Measurements from ENCODE around the gene ETNK1. TPM values are rescaled to one million over a fixed set of nuclear protein-coding genes. Genes with fewer than 3 reads are reported as not detected.
"Not testable (repeated sequence)": the region's sequence is repeated elsewhere in the genome, so short reads cannot be mapped to it uniquely, and the experiment has no call there.

ETNK1 gene
- polyA plus RNA-seq, 1 donor, result 96.9 TPM

- H3K27me3 ChIP-seq (ENCODE audit: control insufficient read depth, insufficient read depth, low read length), result no peaks in the 10 kb centered on the region
- H3K4me3 ChIP-seq (ENCODE audit: low read length), result no peak overlapping the region
- peaks cover 13% of the 10 kb centered on the region for H3K36me3 ChIP-seq (ENCODE audit: control insufficient read depth, insufficient read depth, low read length)
- no peaks in the 10 kb centered on the region for H3K9me3 ChIP-seq (ENCODE audit: control insufficient read depth, low read depth, low read length)
- DNase-seq, result no peak
- no peak overlapping the region for H3K27ac ChIP-seq (ENCODE audit: low read length)
- no peaks in the 10 kb centered on the region for H3K4me1 ChIP-seq (ENCODE audit: control insufficient read depth, insufficient read depth, low read length)
- WGBS (ENCODE audit: insufficient coverage, low lambda C conversion rate), result no CpG with 5 or more reads among the region's 1 CpG
Observed at GRCh38 chr12:22683131-22683530, 58.2 kb downstream of the ETNK1 start.

- H3K4me1 ChIP-seq (ENCODE audit: control insufficient read depth, insufficient read depth, low read length), result no peaks in the 10 kb centered on the region
- H3K36me3 ChIP-seq (ENCODE audit: control insufficient read depth, insufficient read depth, low read length), result peaks cover 6% of the 10 kb centered on the region
- DNase-seq, result no peak
- no peak overlapping the region for H3K4me3 ChIP-seq (ENCODE audit: low read length)
- H3K9me3 ChIP-seq (ENCODE audit: control insufficient read depth, low read depth, low read length), result no peaks in the 10 kb centered on the region
- H3K27me3 ChIP-seq (ENCODE audit: control insufficient read depth, insufficient read depth, low read length), result no peaks in the 10 kb centered on the region
- H3K27ac ChIP-seq (ENCODE audit: low read length), result no peak overlapping the region
- WGBS (ENCODE audit: insufficient coverage, low lambda C conversion rate), result 28% methylated on average over 2 of the region's 5 CpGs
Observed at GRCh38 chr12:22684140-22685118, 59.5 kb downstream of the ETNK1 start.

GRCh38 chr12:22686193-22686592, 61.2 kb downstream of the ETNK1 start:
- DNase-seq, result no peak
- Histone ChIP-seq H3K36me3 (ENCODE audit: control insufficient read depth, insufficient read depth, low read length) (no peaks in the 10 kb centered on the region), H3K27me3 (ENCODE audit: control insufficient read depth, insufficient read depth, low read length) (no peaks in the 10 kb centered on the region), H3K4me1 (ENCODE audit: control insufficient read depth, insufficient read depth, low read length) (no peaks in the 10 kb centered on the region), H3K9me3 (ENCODE audit: control insufficient read depth, low read depth, low read length) (no peaks in the 10 kb centered on the region), H3K27ac (ENCODE audit: low read length) (no peak overlapping the region), H3K4me3 (ENCODE audit: low read length) (no peak overlapping the region)
- no CpG with 5 or more reads among the region's 1 CpG for WGBS (ENCODE audit: insufficient coverage, low lambda C conversion rate)

- WGBS (ENCODE audit: insufficient coverage, low lambda C conversion rate), result 100% methylated on average over 3 of the region's 5 CpGs
- Histone ChIP-seq H3K4me1 (ENCODE audit: control insufficient read depth, insufficient read depth, low read length) (no peaks in the 10 kb centered on the region), H3K27ac (ENCODE audit: low read length) (no peak overlapping the region), H3K36me3 (ENCODE audit: control insufficient read depth, insufficient read depth, low read length) (peaks cover 2% of the 10 kb centered on the region), H3K4me3 (ENCODE audit: low read length) (no peak overlapping the region), H3K9me3 (ENCODE audit: control insufficient read depth, low read depth, low read length) (no peaks in the 10 kb centered on the region), H3K27me3 (ENCODE audit: control insufficient read depth, insufficient read depth, low read length) (no peaks in the 10 kb centered on the region)
- no peak for DNase-seq
Observed at GRCh38 chr12:22687361-22688076, 62.5 kb downstream of the ETNK1 start.

GRCh38 chr12:22689876-22690275, 64.9 kb downstream of the ETNK1 start:
- H3K36me3 ChIP-seq (ENCODE audit: control insufficient read depth, insufficient read depth, low read length), result peaks cover 2% of the 10 kb centered on the region
- H3K4me3 ChIP-seq (ENCODE audit: low read length), result no peak overlapping the region
- no peaks in the 10 kb centered on the region for H3K27me3 ChIP-seq (ENCODE audit: control insufficient read depth, insufficient read depth, low read length)
- 100% methylated on average over 1 of the region's 2 CpGs for WGBS (ENCODE audit: insufficient coverage, low lambda C conversion rate)
- DNase-seq, result no peak
- no peak overlapping the region for H3K27ac ChIP-seq (ENCODE audit: low read length)
- no peaks in the 10 kb centered on the region for H3K4me1 ChIP-seq (ENCODE audit: control insufficient read depth, insufficient read depth, low read length)
- peaks cover 8% of the 10 kb centered on the region for H3K9me3 ChIP-seq (ENCODE audit: control insufficient read depth, low read depth, low read length)

- WGBS (ENCODE audit: insufficient coverage, low lambda C conversion rate), result 88% methylated on average over 1 of the region's 2 CpGs
- Histone ChIP-seq H3K4me1 (ENCODE audit: control insufficient read depth, insufficient read depth, low read length) (no peaks in the 10 kb centered on the region), H3K27me3 (ENCODE audit: control insufficient read depth, insufficient read depth, low read length) (no peaks in the 10 kb centered on the region), H3K27ac (ENCODE audit: low read length) (no peak overlapping the region), H3K4me3 (ENCODE audit: low read length) (no peak overlapping the region), H3K36me3 (ENCODE audit: control insufficient read depth, insufficient read depth, low read length) (peaks cover 2% of the 10 kb centered on the region), H3K9me3 (ENCODE audit: control insufficient read depth, low read depth, low read length) (peaks cover 12% of the 10 kb centered on the region)
- no peak for DNase-seq
Observed at GRCh38 chr12:22691319-22691718, 66.3 kb downstream of the ETNK1 start.

GRCh38 chr12:22692467-22692866, 67.5 kb downstream of the ETNK1 start:
- H3K27ac ChIP-seq (ENCODE audit: low read length); H3K4me3 ChIP-seq (ENCODE audit: low read length); H3K36me3 ChIP-seq (ENCODE audit: control insufficient read depth, insufficient read depth, low read length); H3K4me1 ChIP-seq (ENCODE audit: control insufficient read depth, insufficient read depth, low read length); DNase-seq; H3K27me3 ChIP-seq (ENCODE audit: control insufficient read depth, insufficient read depth, low read length): not testable (repeated sequence)
- no CpG with 5 or more reads among the region's 1 CpG for WGBS (ENCODE audit: insufficient coverage, low lambda C conversion rate)
- peaks cover 12% of the 10 kb centered on the region for H3K9me3 ChIP-seq (ENCODE audit: control insufficient read depth, low read depth, low read length)

GRCh38 chr12:22692964-22693555, 68.1 kb downstream of the ETNK1 start:
- DNase-seq, result no peak
- WGBS (ENCODE audit: insufficient coverage, low lambda C conversion rate), result no CpG with 5 or more reads among the region's 38 CpGs

GRCh38 chr12:22698576-22698975, 73.6 kb downstream of the ETNK1 start:
- H3K4me1 ChIP-seq (ENCODE audit: control insufficient read depth, insufficient read depth, low read length), result peaks cover 20% of the 10 kb centered on the region
- no peaks in the 10 kb centered on the region for H3K36me3 ChIP-seq (ENCODE audit: control insufficient read depth, insufficient read depth, low read length)
- no peaks in the 10 kb centered on the region for H3K27me3 ChIP-seq (ENCODE audit: control insufficient read depth, insufficient read depth, low read length)
- no peak overlapping the region for H3K27ac ChIP-seq (ENCODE audit: low read length)
- peaks cover 4% of the 10 kb centered on the region for H3K9me3 ChIP-seq (ENCODE audit: control insufficient read depth, low read depth, low read length)
- DNase-seq, result no peak
- H3K4me3 ChIP-seq (ENCODE audit: low read length), result no peak overlapping the region
- WGBS (ENCODE audit: insufficient coverage, low lambda C conversion rate), result 80% methylated on average over 1 of the region's 3 CpGs

More at GRCh38 chr12:22692964-22693555, 68.1 kb downstream of the ETNK1 start:
- no peaks in the 10 kb centered on the region for H3K27me3 ChIP-seq (ENCODE audit: control insufficient read depth, insufficient read depth, low read length)
- H3K9me3 ChIP-seq (ENCODE audit: control insufficient read depth, low read depth, low read length), result peaks cover 12% of the 10 kb centered on the region
- H3K36me3 ChIP-seq (ENCODE audit: control insufficient read depth, insufficient read depth, low read length), result peaks cover 2% of the 10 kb centered on the region
- no peaks in the 10 kb centered on the region for H3K4me1 ChIP-seq (ENCODE audit: control insufficient read depth, insufficient read depth, low read length)
- H3K4me3 ChIP-seq (ENCODE audit: low read length), result no peak overlapping the region
- no peak overlapping the region for H3K27ac ChIP-seq (ENCODE audit: low read length)

- H3K4me3 ChIP-seq (ENCODE audit: low read length); H3K9me3 ChIP-seq (ENCODE audit: control insufficient read depth, low read depth, low read length); DNase-seq; H3K27me3 ChIP-seq (ENCODE audit: control insufficient read depth, insufficient read depth, low read length); H3K36me3 ChIP-seq (ENCODE audit: control insufficient read depth, insufficient read depth, low read length): not testable (repeated sequence)
- no CpG with 5 or more reads among the region's 11 CpGs for WGBS (ENCODE audit: insufficient coverage, low lambda C conversion rate)
- Histone ChIP-seq H3K4me1 (ENCODE audit: control insufficient read depth, insufficient read depth, low read length) (peaks cover 20% of the 10 kb centered on the region), H3K27ac (ENCODE audit: low read length) (peak overlapping the region; percentile 65)
Observed at GRCh38 chr12:22699705-22700104, 74.7 kb downstream of the ETNK1 start.

Measured in large intestine (tissue), 3 donors.